Measurements from ENCODE around the gene CCDC18. TPM values are rescaled to one million over a fixed set of nuclear protein-coding genes. Genes with fewer than 3 reads are reported as not detected.

The CCDC18 gene
- total RNA-seq, 1 experiment from 2014 or later: 12.0 TPM

GRCh38 chr1:93304716-93305138 is 124.2 kb downstream of the CCDC18 start:
- peak; percentile 51 for DNase-seq (ENCODE audit: low read depth)

- no peak for DNase-seq (ENCODE audit: low read depth)
Measured at GRCh38 chr1:93306920-93307319, 126.4 kb downstream of the CCDC18 start.

GRCh38 chr1:93313026-93313425 is 132.5 kb downstream of the CCDC18 start:
- no peak for DNase-seq (ENCODE audit: low read depth)

GRCh38 chr1:93317207-93317606 is 136.7 kb downstream of the CCDC18 start:
- DNase-seq (ENCODE audit: low read depth): no peak

GRCh38 chr1:93317943-93318342 is 137.4 kb downstream of the CCDC18 start:
- DNase-seq (ENCODE audit: low read depth): no peak

GRCh38 chr1:93321720-93322119 is 141.2 kb downstream of the CCDC18 start:
- no peak for DNase-seq (ENCODE audit: low read depth)

GRCh38 chr1:93322349-93322748 is 141.8 kb downstream of the CCDC18 start:
- no peak for DNase-seq (ENCODE audit: low read depth)

- DNase-seq (ENCODE audit: low read depth): no peak
Measured at GRCh38 chr1:93323185-93323820, 142.8 kb downstream of the CCDC18 start.

- peak; percentile 79 for DNase-seq (ENCODE audit: low read depth)
Measured at GRCh38 chr1:93324486-93325464, 144.3 kb downstream of the CCDC18 start.

Small RNAs within 50 kb of the gene (small RNA-seq; reads per million reads assigned to genes)
- gene AC126124.1 (not detected), gene AL139421.1 (not detected)

Other genes with a start within 250 kb of the CCDC18 start
- 2.3 and 2.9 TPM in 2 replicates for gene DIPK1A, start 219.3 kb upstream of the CCDC18 start, total RNA-seq (2014; rRNA removed; shearing (Covaris generic))
- gene MTF2, start 101.4 kb upstream of the CCDC18 start, total RNA-seq (2014; rRNA removed; shearing (Covaris generic)): 16.1 and 18.4 TPM in 2 replicates
- gene TMED5, start 311 bp upstream of the CCDC18 start, total RNA-seq (2014; rRNA removed; shearing (Covaris generic)): 51.8 and 65.1 TPM in 2 replicates
- 95.6 and 97.3 TPM in 2 replicates for gene DR1, start 165.2 kb downstream of the CCDC18 start, total RNA-seq (2014; rRNA removed; shearing (Covaris generic))

Measured in HT1080 (cell line).